HCT116 (cell line): Measurements from ENCODE around the gene BECN2. TPM values are rescaled to one million over a fixed set of nuclear protein-coding genes. Genes with fewer than 3 reads are reported as not detected.

ENCODE experiments used
- ATAC-seq: fragments of 200-7000 bp; cut with Tn5 transposase; 2 replicates; pipeline ENCODE4 v1.9.1; 2020; ENCODE audit warnings: mild to moderate bottlenecking, moderate library complexity
- BruUV-seq: library from RNA; stranded (reverse); fragments of 400-500 nt; replicated peaks from 2 replicates; lab custom pipeline; 2021; lab: Mats Ljungman, UMichigan
- CTCF ChIA-PET: fragments of 300-600 bp; sonication (Branson Sonifier 250); formaldehyde crosslinking; loops from one replicate; lab custom pipeline; 2021; ENCODE audit warnings: antibody characterized with exemption; lab: Charles Lee
- POLR2A ChIA-PET: fragments of 300-600, 350-600 bp; sonication (Branson Sonifier 250); formaldehyde crosslinking; loops from one replicate; lab custom pipeline; 2021; ENCODE audit warnings: antibody characterized with exemption; lab: Charles Lee
- RAD21 ChIA-PET, 2 experiments: fragments of 300-600 bp; sonication (Branson Sonifier 250); formaldehyde crosslinking; loops; one replicate each; lab custom pipeline; 2023; ENCODE audit warnings: low total read pairs in 2 of 2; ENCODE audit not compliant: uncharacterized antibody in 2 of 2, unreplicated experiment in 2 of 2, low non-redundant PET in 1 of 2; lab: Charles Lee
- DNase-seq: peaks from one replicate; pipeline ENCODE4 v3.0.0-alpha.2; 2010; ENCODE audit warnings: low read depth, low spot score
- H2AFZ ChIP-seq: fragments of 200-600 bp; shearing (Covaris generic), sonication (generic); 2 replicates; pipeline ENCODE4 v1.6.1; 2017; ENCODE audit warnings: low read depth, mixed run types, mixed read lengths, antibody characterized with exemption, low read length; ENCODE audit not compliant: poor library complexity, severe bottlenecking
- H3K27ac ChIP-seq: 2 replicates; pipeline ENCODE4 v1.5.1; 2012; ENCODE audit warnings: low read depth, low read length
- H3K27me3 ChIP-seq: fragments of 200-600 bp; sonication (generic); 2 replicates; pipeline ENCODE4 v1.6.1; 2016; ENCODE audit warnings: mixed run types, low read length, mixed read lengths; ENCODE audit not compliant: insufficient read depth
- H3K36me3 ChIP-seq, 2 experiments: fragments of 200-500 bp in 1 of 2; fragments of 200-600 bp in 1 of 2; sonication (Bioruptor generic) in 1 of 2; sonication (generic) in 1 of 2; 2 replicates each; pipeline versions ENCODE4 v1.5.1 to v1.6.1; 2014 to 2016; ENCODE audit warnings: low read length in 2 of 2, inconsistent platforms in 1 of 2, mixed read lengths in 1 of 2, mixed run types in 1 of 2; ENCODE audit not compliant: insufficient read depth in 2 of 2, control insufficient read depth in 1 of 2
- H3K4me1 ChIP-seq, 2 experiments: fragments of 200-600 bp in 1 of 2; sonication (generic) in 1 of 2; 2 replicates each; pipeline versions ENCODE4 v1.5.1 to v1.6.1; 2012 to 2017; ENCODE audit warnings: low read length in 2 of 2, inconsistent platforms in 1 of 2, mild to moderate bottlenecking in 1 of 2, mixed read lengths in 1 of 2, mixed run types in 1 of 2, moderate library complexity in 1 of 2; ENCODE audit not compliant: insufficient read depth in 2 of 2, control insufficient read depth in 1 of 2
- H3K4me2 ChIP-seq: fragments of 200-600 bp; sonication (generic); 2 replicates; pipeline ENCODE4 v1.6.1; 2017; ENCODE audit warnings: mixed run types, low read length, mixed read lengths
- H3K4me3 ChIP-seq, 2 experiments: fragments of 200-600 bp in 1 of 2; sonication (generic) in 1 of 2; replicated peaks in 1 of 2; 2 replicates each; pipeline ENCODE4 v1.5.1; 2011 to 2016; ENCODE audit warnings: low read length in 2 of 2, control low read depth in 1 of 2, low read depth in 1 of 2, mild to moderate bottlenecking in 1 of 2, mixed read lengths in 1 of 2, mixed run types in 1 of 2
- H3K79me2 ChIP-seq: fragments of 200-600 bp; sonication (generic); 2 replicates; pipeline ENCODE4 v1.6.1; 2017; ENCODE audit warnings: mild to moderate bottlenecking, mixed run types, low read length, moderate library complexity, mixed read lengths; ENCODE audit not compliant: insufficient read depth
- H3K9ac ChIP-seq: fragments of 200-600 bp; sonication (generic); 2 replicates; pipeline ENCODE4 v1.6.1; 2016; ENCODE audit warnings: low read length, mixed read lengths
- H3K9me2 ChIP-seq: fragments of 200-600 bp; sonication (generic), shearing (Covaris generic); 2 replicates; pipeline ENCODE4 v1.6.1; 2017; ENCODE audit warnings: mixed run types, mild to moderate bottlenecking, moderate library complexity; ENCODE audit not compliant: insufficient read depth
- H3K9me3 ChIP-seq, 2 experiments: fragments of 200-500 bp in 1 of 2; fragments of 200-600 bp in 1 of 2; sonication (Bioruptor generic) in 1 of 2; sonication (generic) in 1 of 2; 2 replicates each; pipeline ENCODE4 v1.6.1; 2014 to 2017; ENCODE audit warnings: low read length in 2 of 2, mixed read lengths in 2 of 2, inconsistent platforms in 1 of 2, low read depth in 1 of 2, mild to moderate bottlenecking in 1 of 2, mixed run types in 1 of 2, moderate library complexity in 1 of 2; ENCODE audit not compliant: control insufficient read depth in 1 of 2, insufficient read depth in 1 of 2
- H4K20me1 ChIP-seq: fragments of 200-600 bp; sonication (generic), shearing (Covaris generic); 2 replicates; pipeline ENCODE4 v1.6.1; 2017; ENCODE audit warnings: mixed run types, mild to moderate bottlenecking, moderate library complexity; ENCODE audit not compliant: insufficient read depth
- CBX3 ChIP-seq: IDR thresholded peaks from 2 replicates; pipeline ENCODE4 v1.6.1; 2012; ENCODE audit warnings: low read depth
- CEBPB ChIP-seq: IDR thresholded peaks from 2 replicates; pipeline ENCODE4 v1.6.1; 2012; ENCODE audit warnings: low read depth
- CTCF ChIP-seq, 3 experiments: fragments of 200-600 bp in 1 of 3; sonication (generic) in 1 of 3; IDR thresholded peaks in 2 of 3; conservative IDR thresholded peaks in 1 of 3; 2 replicates each; pipeline ENCODE4 v1.5.1; 2012 to 2017; ENCODE audit warnings: low read depth in 2 of 3, low read length in 2 of 3, antibody characterized with exemption in 1 of 3, borderline replicate concordance in 1 of 3, control low read depth in 1 of 3, mild to moderate bottlenecking in 1 of 3, mixed read lengths in 1 of 3, mixed run types in 1 of 3, moderate library complexity in 1 of 3; ENCODE audit not compliant: insufficient read depth in 1 of 3
- EGR1 ChIP-seq: IDR thresholded peaks from 2 replicates; pipeline ENCODE4 v1.6.1; 2012; ENCODE audit warnings: low read depth
- ELF1 ChIP-seq: IDR thresholded peaks from 2 replicates; pipeline ENCODE4 v1.6.1; 2012; ENCODE audit warnings: low read depth, borderline replicate concordance
- JUND ChIP-seq: IDR thresholded peaks from 2 replicates; pipeline ENCODE4 v1.6.1; 2012
- MAX ChIP-seq: IDR thresholded peaks from 2 replicates; pipeline ENCODE4 v1.6.1; 2012
- SP1 ChIP-seq: IDR thresholded peaks from 2 replicates; pipeline ENCODE4 v1.6.1; 2012; ENCODE audit warnings: low read depth
- TCF7L2 ChIP-seq: IDR thresholded peaks from 2 replicates; pipeline ENCODE4 v1.7.0; 2011; ENCODE audit warnings: borderline replicate concordance, inconsistent platforms; ENCODE audit not compliant: insufficient read depth, insufficient read length; ENCODE audit errors: extremely low read depth
- YY1 ChIP-seq: IDR thresholded peaks from 2 replicates; pipeline ENCODE4 v1.6.1; 2011; ENCODE audit warnings: low read length, low read depth, moderate library complexity, mild to moderate bottlenecking; ENCODE audit not compliant: insufficient replicate concordance; ENCODE audit errors: extremely low read depth
- ZBTB33 ChIP-seq: IDR thresholded peaks from 2 replicates; pipeline ENCODE4 v1.6.1; 2011; ENCODE audit warnings: mild to moderate bottlenecking, low read length, moderate library complexity; ENCODE audit not compliant: insufficient replicate concordance; ENCODE audit errors: extremely low read depth
- ZFX ChIP-seq: fragments of 450-650 bp; IDR thresholded peaks from 2 replicates; pipeline ENCODE4 v1.6.1; 2017
- ZNF274 ChIP-seq: fragments of 200-500 bp; sonication (Bioruptor generic); IDR thresholded peaks from 2 replicates; pipeline ENCODE4 v1.6.1; 2014; ENCODE audit warnings: mild to moderate bottlenecking, low read depth, low read length, inconsistent platforms
- intact Hi-C: fragments of 100-400 bp; cut with micrococcal nuclease; formaldehyde crosslinking; loops from 2 replicates; pipeline ENCODE4 v1.10.0; 2022
- total RNA-seq: library from RNA; stranded (reverse); gene quantifications from one replicate; pipeline ENCODE4 v1.2.1, GENCODE V29; 2021; ENCODE audit not compliant: unreplicated experiment
- TF ChIP-seq, protein P1 (sequence below): IDR thresholded peaks from 2 replicates; pipeline ENCODE4 v1.6.1; 2012

The BECN2 gene
- total RNA-seq, 1 experiment from 2014 or later = not detected

DNA sequence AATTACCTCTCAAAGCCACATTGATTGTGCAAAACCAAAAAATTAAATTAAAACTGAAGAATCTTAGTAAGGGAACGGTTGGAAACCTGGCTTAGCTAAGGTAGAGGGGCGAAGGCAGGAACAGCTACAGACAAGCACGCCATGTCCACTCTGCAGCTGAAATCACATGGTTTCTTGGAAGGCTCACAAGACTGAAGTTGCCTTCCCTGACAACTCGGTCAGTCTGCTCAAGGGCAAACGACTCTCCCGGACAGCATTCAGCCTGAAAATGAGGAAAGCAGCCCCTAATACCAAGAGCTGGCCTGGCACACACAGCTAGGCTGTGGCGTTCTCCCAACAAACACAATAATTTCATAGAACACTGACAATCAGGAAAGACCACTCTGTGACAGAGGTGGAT is 22.7 kb upstream of the BECN2 start:
- no peaks in the 10 kb centered on the region for H3K79me2 ChIP-seq
- BruUV-seq = no TSS peak
- intact Hi-C loops = no loop called here
- H3K27me3 ChIP-seq = no peaks in the 10 kb centered on the region
- no peaks in the 10 kb centered on the region for H4K20me1 ChIP-seq
- no peak for DNase-seq
- H3K9me2 ChIP-seq = no peaks in the 10 kb centered on the region
- no peak overlapping the region for H3K4me2 ChIP-seq
- no peaks in the 10 kb centered on the region for H3K36me3 ChIP-seq
- H3K27ac ChIP-seq = no peak overlapping the region
- TF ChIP-seq ZFX (no peak), JUND (no peak), MAX (no peak), CEBPB (no peak), ZNF274 (no peak)
- H3K9me3 ChIP-seq = no peaks in the 10 kb centered on the region
- CTCF ChIA-PET = no interaction called here
- no peak for ATAC-seq
- H2AFZ ChIP-seq = no peak overlapping the region
- POLR2A ChIA-PET = no interaction called here
- RAD21 ChIA-PET = no interaction called here
- H3K4me3 ChIP-seq = no peak overlapping the region
- no peak overlapping the region for H3K9ac ChIP-seq
- peaks cover 0 to 7% of the 10 kb centered on the region in 2 experiments; a peak in 2 of 4 replicates for H3K4me1 ChIP-seq

DNA sequence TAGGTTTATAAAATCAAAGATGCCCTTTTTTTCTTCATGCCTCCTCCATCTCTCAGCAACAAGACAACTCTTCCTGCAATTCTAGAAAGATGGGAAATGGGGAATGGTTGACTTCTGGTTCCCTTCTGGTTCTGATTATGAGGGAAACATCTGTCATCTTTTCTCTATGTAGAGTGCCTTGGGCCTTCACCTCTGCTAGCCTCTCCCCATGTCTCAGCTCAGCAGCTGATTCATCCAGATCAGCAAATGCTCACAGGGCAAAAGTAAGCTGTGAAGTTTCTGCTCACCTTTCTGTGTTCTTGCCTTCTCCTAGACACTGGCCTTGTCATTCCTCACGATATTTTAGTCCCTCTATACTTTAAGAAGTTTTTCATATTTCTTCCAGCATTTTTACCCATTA is 17.8 kb upstream of the BECN2 start:
- Histone ChIP-seq H3K27ac (no peak overlapping the region), H3K27me3 (no peaks in the 10 kb centered on the region), H2AFZ (no peak overlapping the region), H3K9me2 (no peaks in the 10 kb centered on the region), H3K36me3 (no peaks in the 10 kb centered on the region), H3K4me3 (no peak overlapping the region), H3K79me2 (no peaks in the 10 kb centered on the region), H3K9ac (no peak overlapping the region), H4K20me1 (no peaks in the 10 kb centered on the region), H3K4me2 (no peak overlapping the region), H3K9me3 (no peaks in the 10 kb centered on the region), H3K4me1 (peaks cover 0 to 6% of the 10 kb centered on the region in 2 experiments; a peak in 1 of 4 replicates)
- ChIA-PET POLR2A (no interaction called here), CTCF (no interaction called here), RAD21 (no interaction called here)
- BruUV-seq = no TSS peak
- intact Hi-C loops = no loop called here
- no peak for DNase-seq
- ATAC-seq = no peak
- TF ChIP-seq TCF7L2 = no peak
- TF ChIP-seq ZBTB33 = no peak
- no peak for TF ChIP-seq ZNF274
- no peak for TF ChIP-seq ELF1
- no peak for TF ChIP-seq CBX3
- no peak for TF ChIP-seq SP1
- TF ChIP-seq CTCF (IDR thresholded peaks at IDR 0.05 in 2 of 3, conservative IDR thresholded peaks at IDR 0.05 in 1 of 3; ENCODE audit: borderline replicate concordance in 1 of 3, insufficient read depth in 1 of 3, low read depth in 2 of 3, low read length in 2 of 3) = no peak
- no peak for TF ChIP-seq MAX
- TF ChIP-seq EGR1 = no peak
- no peak for TF ChIP-seq YY1
- TF ChIP-seq, protein P1, sequence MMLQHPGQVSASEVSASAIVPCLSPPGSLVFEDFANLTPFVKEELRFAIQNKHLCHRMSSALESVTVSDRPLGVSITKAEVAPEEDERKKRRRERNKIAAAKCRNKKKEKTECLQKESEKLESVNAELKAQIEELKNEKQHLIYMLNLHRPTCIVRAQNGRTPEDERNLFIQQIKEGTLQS = no peak
- no peak for TF ChIP-seq CEBPB
